Tibial nerve (tissue), 3 donors: ENCODE results near the gene CLDN11.

Experiments used
- POLR2A ChIP-seq, 2 donors: fragments of 450-650 bp; IDR thresholded peaks; one replicate each; pipeline ENCODE4 v1.6.1; 2017; ENCODE audit warnings: antibody characterized with exemption in 2 of 2, mild to moderate bottlenecking in 2 of 2, moderate library complexity in 2 of 2
- TF ChIP-seq, protein P1 (sequence below), 5 experiments: fragments of 200-600 bp in 3 of 5; fragments of 450-650 bp in 2 of 5; sonication (generic) in 3 of 5; IDR thresholded peaks; one replicate each; pipeline ENCODE4 v1.5.1; 2016 to 2019; ENCODE audit warnings: antibody characterized with exemption in 5 of 5, mild to moderate bottlenecking in 3 of 5, moderate library complexity in 2 of 5

DNA sequence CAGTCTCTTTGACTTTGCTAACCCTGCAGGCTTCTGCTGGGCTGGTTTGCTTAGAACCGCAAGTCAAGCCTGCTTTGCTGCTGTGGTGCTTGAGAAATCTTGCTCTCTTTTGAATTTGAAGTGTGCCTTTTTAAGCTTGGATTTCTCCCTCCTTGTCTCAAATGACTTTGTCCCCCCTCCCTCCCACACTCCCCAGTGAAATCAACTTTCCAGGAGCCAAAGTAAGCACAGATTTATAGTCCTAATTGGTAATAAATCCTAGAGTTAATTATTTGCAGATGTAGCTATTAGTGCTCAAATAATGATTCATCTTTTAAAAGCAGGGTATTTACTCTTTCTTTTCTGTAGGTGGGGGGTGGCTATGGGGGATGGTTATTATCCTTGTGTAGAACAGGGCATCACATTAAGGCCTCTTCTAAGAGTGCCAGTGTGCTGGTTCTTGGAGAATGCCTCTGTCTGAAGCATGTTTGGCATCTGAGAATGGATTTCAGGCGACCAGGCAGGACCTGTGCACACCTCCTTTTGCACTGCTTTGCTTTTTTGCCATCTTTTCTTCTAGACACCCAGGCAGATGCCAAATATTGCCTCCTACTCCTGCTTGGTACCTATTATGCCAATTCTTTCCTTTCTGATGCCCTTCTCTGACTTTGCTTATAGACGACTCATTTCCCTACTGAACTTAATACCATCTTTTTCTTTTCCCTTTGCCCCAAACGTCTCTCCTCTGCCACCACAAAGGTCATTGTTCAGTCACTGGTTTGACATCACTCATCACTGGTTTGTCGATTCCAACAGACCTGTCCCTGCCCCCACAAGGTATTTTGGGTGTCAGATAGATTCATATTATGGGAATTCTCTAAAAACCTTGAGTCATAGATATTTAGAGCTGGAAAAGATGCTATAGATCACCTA, 50.7 kb downstream of the CLDN11 start:
- TF ChIP-seq, protein P1, sequence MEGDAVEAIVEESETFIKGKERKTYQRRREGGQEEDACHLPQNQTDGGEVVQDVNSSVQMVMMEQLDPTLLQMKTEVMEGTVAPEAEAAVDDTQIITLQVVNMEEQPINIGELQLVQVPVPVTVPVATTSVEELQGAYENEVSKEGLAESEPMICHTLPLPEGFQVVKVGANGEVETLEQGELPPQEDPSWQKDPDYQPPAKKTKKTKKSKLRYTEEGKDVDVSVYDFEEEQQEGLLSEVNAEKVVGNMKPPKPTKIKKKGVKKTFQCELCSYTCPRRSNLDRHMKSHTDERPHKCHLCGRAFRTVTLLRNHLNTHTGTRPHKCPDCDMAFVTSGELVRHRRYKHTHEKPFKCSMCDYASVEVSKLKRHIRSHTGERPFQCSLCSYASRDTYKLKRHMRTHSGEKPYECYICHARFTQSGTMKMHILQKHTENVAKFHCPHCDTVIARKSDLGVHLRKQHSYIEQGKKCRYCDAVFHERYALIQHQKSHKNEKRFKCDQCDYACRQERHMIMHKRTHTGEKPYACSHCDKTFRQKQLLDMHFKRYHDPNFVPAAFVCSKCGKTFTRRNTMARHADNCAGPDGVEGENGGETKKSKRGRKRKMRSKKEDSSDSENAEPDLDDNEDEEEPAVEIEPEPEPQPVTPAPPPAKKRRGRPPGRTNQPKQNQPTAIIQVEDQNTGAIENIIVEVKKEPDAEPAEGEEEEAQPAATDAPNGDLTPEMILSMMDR (IDR thresholded peaks at IDR 0.05), result no peak
- no peak for TF ChIP-seq POLR2A (IDR thresholded peaks at IDR 0.05)
